ENCODE data around the gene PDE1C. TPM values are rescaled to one million over a fixed set of nuclear protein-coding genes. Genes with fewer than 3 reads are reported as not detected.

Gene PDE1C
- total and polyA plus RNA-seq, 2 of the 4 experiments (the other 2 are of a cell fraction) = 14.2 to 61.5 TPM

DNA sequence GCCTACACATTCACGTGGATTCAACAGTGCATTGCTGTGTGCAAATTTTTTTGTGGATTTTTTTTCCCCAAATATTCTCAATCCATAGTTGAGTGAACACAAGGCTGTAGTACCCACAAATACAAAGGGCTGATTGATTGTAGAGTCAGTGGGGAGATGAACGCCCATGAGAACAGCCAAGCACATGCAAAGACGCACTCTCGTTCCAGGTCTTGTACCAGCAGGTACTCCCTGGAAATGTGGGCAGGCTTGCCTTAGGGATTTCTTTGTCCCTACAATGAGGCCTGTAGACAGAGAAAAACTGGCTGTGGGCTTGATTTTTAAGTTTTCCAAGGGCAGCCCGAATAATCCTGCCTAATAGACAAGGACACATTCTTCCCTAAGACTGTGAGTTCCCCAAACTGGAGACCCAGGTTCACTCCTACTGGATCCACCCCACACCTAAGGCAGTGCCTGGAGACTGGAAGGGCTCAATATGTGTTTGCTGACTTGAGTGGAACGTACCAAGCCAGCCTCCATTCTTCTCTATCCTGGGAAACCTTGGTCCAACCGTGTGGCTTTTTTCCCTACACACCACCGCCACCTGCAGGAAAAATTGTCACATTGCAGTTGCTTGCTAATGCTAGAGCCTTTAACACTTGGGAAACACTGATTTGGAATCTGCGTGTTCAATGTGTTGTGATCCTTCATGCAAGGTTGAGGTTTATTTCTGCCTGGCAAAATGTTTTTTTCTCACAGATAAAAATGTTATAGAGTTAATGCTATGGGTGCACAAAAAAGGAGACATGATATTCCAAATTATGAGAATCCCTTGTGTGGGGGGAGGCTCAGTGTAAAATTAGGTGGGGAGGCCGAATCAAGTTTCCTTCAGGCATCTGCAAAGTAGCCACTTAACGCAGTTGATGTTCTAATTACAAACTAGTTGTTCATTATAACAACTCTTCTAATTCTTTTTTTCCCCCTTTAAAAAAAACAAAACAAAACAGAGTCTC lies 333.9 kb downstream of the PDE1C start:
- Histone ChIP-seq H4K91ac (ENCODE audit: insufficient read depth, low read depth, low read length) (no peak overlapping the region), H2BK120ac (ENCODE audit: low read depth, low read length) (no peak overlapping the region), H3K9me3 (ENCODE audit: control insufficient read depth, insufficient read depth, low read length) (no peaks in the 10 kb centered on the region), H2BK20ac (ENCODE audit: low read depth, low read length) (no peak overlapping the region), H4K5ac (ENCODE audit: low read depth, low read length) (no peak overlapping the region), H3K9ac (ENCODE audit: low read depth, low read length) (no peak overlapping the region), H3K36me3 (ENCODE audit: control insufficient read depth, insufficient read depth, low read length) (no peaks in the 10 kb centered on the region), H4K20me1 (ENCODE audit: insufficient read depth, low read length) (no peaks in the 10 kb centered on the region), H3K56ac (ENCODE audit: extremely low read depth, insufficient read depth, low read length) (no peak overlapping the region), H3K18ac (ENCODE audit: low read depth, low read length) (no peak overlapping the region), H3K4ac (ENCODE audit: low read depth, low read length) (no peak overlapping the region), H2AK9ac (replicated peaks; ENCODE audit: low read depth, low read length, poor library complexity) (no peak overlapping the region), H3K9me1 (ENCODE audit: insufficient read depth, low read length) (no peaks in the 10 kb centered on the region), H2BK15ac (ENCODE audit: low read depth, low read length) (no peak overlapping the region), H3K4me2 (ENCODE audit: low read depth, low read length) (no peak overlapping the region), H3K27ac (ENCODE audit: insufficient read depth, low read length) (no peak overlapping the region), H4K8ac (ENCODE audit: low read depth in 2 of 2, low read length in 2 of 2) (no peak overlapping the region), H3K79me1 (ENCODE audit: low read depth in 1 of 2, low read length in 2 of 2) (no peaks in the 10 kb centered on the region), H2BK5ac (ENCODE audit: low read depth, low read length, poor library complexity, severe bottlenecking) (no peak overlapping the region), H3K27me3 (ENCODE audit: control insufficient read depth, insufficient read depth, low read length) (no peaks in the 10 kb centered on the region), H3K4me1 (ENCODE audit: control insufficient read depth, insufficient read depth, low read length) (no peaks in the 10 kb centered on the region), H2AFZ (replicated peaks; ENCODE audit: low read length, poor library complexity) (peak overlapping the region; percentile 61), H3K14ac (replicated peaks; ENCODE audit: low read depth, low read length) (no peak overlapping the region), H3K4me3 (ENCODE audit: insufficient read depth, low read depth, low read length) (no peak overlapping the region), H2AK5ac (ENCODE audit: low read depth, low read length) (no peak overlapping the region), H3K23ac (ENCODE audit: low read depth, low read length) (no peak overlapping the region)
- DNase-seq (peak; percentile 51), ATAC-seq (ENCODE audit: low read depth) (peak; percentile 99)
- in situ Hi-C loops (cut with MboI; ENCODE audit: low sequenced_read_pairs) (loop anchor here (5.0 to 10.0 kb wide), 2 partner anchors 291 to 934 kb away; no protein-coding TSS in a partner anchor), dilution Hi-C loops (cut with HindIII; ENCODE audit: low sequenced_read_pairs, unreplicated experiment) (no loop called here), intact Hi-C loops (cut with micrococcal nuclease) (loop anchor here (1.0 to 5.0 kb wide), 6 partner anchors 88 to 936 kb away; no protein-coding TSS in a partner anchor)
- BruUV-seq (replicated peaks) = no TSS peak
- TF ChIP-seq CHD1 (IDR thresholded peaks at IDR 0.05; ENCODE audit: low read depth, low read length) (no peak), BHLHE40 (IDR thresholded peaks at IDR 0.05; ENCODE audit: low read depth, low read length) (no peak), MXI1 (IDR thresholded peaks at IDR 0.05; ENCODE audit: borderline replicate concordance, low read depth, low read length) (no peak), RAD21 (IDR thresholded peaks at IDR 0.05; ENCODE audit: low read length) (peak; percentile 83), SMC3 (IDR thresholded peaks at IDR 0.05; ENCODE audit: low read depth, low read length) (peak; percentile 65)
- TF ChIP-seq, protein P1, sequence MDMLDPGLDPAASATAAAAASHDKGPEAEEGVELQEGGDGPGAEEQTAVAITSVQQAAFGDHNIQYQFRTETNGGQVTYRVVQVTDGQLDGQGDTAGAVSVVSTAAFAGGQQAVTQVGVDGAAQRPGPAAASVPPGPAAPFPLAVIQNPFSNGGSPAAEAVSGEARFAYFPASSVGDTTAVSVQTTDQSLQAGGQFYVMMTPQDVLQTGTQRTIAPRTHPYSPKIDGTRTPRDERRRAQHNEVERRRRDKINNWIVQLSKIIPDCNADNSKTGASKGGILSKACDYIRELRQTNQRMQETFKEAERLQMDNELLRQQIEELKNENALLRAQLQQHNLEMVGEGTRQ (IDR thresholded peaks at IDR 0.05; ENCODE audit: low read depth, low read length) = no peak
- TF ChIP-seq, protein P2, sequence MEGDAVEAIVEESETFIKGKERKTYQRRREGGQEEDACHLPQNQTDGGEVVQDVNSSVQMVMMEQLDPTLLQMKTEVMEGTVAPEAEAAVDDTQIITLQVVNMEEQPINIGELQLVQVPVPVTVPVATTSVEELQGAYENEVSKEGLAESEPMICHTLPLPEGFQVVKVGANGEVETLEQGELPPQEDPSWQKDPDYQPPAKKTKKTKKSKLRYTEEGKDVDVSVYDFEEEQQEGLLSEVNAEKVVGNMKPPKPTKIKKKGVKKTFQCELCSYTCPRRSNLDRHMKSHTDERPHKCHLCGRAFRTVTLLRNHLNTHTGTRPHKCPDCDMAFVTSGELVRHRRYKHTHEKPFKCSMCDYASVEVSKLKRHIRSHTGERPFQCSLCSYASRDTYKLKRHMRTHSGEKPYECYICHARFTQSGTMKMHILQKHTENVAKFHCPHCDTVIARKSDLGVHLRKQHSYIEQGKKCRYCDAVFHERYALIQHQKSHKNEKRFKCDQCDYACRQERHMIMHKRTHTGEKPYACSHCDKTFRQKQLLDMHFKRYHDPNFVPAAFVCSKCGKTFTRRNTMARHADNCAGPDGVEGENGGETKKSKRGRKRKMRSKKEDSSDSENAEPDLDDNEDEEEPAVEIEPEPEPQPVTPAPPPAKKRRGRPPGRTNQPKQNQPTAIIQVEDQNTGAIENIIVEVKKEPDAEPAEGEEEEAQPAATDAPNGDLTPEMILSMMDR (conservative IDR thresholded peaks at IDR 0.05; ENCODE audit: low read depth, low read length) = peak; percentile 89
- WGBS, 2 experiments (ENCODE audit: extremely low coverage in 2 of 2, insufficient read length in 1 of 2) = 93% methylated on average over 2 of the region's 11 CpGs; no CpG with 5 or more reads in 1 of the 2 experiments
- CTCF ChIA-PET = interaction anchor here (0.5 to 0.6 kb wide), 3 partner anchors 10 to 602 kb away, joined by 3 to 10 read pairs (median 3); no protein-coding TSS in a partner anchor
- POLR2A ChIA-PET (ENCODE audit: unreplicated experiment) = no interaction called here

Data from IMR-90 (cell line).